HTERT RPE-1 (cell line): Measurements from ENCODE around the gene ANKRD33B.

Experiments used
- in situ Hi-C: fragments of 300-500 bp; cut with MboI; formaldehyde crosslinking; loops from 4 replicates; pipeline ENCODE4 v1.14.3; 2020; ENCODE audit warnings: low sequenced_read_pairs

ANKRD33B gene

DNA sequence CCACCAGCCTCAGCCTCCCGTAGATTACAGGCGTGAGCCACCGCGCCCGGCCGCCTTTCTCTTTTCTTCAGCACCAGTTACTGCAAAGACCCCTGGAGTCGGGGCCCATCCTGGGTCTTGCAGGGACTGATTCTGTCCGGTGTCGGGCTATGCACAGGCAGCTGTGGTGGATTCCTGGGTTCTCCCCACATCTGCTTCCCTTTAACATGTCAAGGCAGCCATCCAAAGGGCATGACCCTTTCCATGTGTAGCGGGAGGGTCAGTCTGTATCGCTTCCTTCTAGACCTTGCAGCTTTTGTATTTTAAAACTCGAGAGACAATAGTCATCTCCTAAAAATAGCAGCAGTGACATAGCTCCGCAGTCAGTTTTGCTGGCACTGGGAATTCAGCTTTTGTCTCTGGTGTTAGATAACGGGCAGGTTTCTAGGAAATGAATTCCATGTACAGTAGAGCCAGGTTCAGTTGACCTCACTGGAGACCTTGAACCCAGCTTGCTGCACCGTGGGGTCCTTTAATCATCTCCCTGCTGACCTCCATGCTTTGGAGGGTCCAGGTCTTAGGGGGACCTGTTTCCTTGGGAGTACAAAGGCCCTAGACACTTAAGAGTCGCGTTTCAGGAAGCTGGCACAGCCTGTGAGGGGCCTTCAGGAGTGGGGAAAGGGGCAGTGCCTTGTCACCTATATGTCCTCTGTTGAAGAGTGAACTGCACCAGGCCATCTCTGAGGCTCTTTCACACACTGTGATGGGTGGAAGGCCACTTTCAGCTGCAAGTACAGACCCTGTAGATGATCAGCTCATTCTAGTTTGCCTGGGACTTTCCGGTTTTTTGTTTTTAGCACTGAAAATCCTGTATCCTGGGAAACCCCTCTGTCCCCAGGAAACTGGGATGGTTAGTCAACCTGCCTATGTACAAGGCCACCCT, 13.8 kb downstream of the ANKRD33B start:
- in situ Hi-C loops = no loop called here

DNA sequence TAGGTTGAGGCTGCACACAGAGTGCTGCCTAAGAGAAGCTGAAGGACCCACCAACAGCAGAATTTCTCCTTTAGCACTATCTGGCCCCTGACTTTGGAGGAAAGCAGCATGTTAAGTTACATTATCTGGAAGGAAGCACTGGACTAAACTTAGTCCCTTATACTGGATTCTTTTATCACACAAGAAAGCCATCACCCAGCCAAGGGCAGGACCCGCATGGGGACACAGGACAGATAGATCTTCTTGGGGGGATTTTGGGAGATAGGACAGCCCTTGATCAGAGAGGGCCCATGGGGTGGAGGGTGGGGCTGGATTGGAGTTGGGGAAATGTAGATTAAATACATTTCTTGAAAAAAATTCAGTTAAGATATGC, 14.4 kb downstream of the ANKRD33B start:
- in situ Hi-C loops = no loop called here

DNA sequence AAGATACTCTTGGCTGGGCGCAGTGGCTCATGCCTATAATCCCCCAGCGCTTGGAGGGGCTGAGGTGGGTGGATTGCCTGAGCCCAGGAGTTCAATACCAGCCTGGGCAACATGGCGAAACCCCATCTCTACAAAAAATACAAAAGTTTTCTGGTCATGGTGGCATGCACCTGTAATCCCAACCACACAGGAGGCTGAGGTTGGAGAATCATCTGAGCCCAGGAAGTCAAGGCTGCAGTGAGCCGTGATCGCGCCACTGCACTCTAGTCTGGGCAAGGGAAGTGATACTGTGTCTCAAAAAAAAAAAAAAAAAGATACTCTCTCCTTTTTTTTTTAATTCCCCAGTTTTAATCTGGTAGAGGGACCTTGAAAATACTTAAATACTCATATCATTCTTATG, 15.0 kb downstream of the ANKRD33B start:
- in situ Hi-C loops = no loop called here

DNA sequence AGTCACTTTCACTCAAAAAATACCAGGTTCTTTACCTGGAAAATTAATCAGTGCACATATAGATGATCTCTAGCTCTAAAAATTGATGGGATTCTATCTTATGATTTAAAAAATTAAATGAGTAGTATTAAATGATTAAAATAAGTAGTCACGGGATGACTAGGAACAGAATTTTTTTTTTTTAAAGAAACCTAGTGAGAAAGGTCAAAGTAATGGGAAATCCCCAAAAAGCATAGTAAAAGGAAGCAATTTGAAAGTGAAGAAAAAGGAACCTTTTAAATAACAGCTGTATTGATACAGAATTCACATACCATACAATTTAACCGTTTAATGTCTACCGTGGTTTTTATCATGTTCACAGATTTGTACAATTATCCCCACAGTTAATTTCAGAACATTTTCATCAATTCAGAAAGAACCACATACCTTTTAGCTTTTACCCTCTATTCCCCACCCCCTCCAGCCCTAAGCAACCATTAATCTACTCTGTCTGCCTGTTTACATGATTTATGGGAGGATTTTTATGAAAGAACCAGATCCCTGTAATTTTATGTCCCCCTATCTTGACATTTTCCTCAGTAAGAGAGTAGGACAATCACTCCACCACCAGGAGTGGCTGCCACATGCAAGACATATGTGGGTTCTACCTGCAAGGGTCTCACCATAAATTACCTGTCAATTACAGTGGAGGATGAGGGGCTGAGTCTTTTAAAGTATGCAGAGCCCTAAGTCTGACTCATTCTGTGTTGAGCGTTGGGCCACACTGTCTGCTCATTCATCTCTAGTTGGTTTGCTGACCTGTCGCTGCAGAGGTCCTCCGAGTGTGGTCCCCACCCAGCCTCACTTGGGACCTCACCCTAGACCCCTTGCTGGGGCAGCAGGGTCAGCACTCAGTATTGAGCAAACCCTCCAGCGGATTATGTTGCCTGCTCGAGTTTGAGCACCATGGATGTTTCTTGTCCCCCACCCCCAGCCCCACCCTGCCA, 16.0 kb downstream of the ANKRD33B start:
- in situ Hi-C loops = no loop called here

DNA sequence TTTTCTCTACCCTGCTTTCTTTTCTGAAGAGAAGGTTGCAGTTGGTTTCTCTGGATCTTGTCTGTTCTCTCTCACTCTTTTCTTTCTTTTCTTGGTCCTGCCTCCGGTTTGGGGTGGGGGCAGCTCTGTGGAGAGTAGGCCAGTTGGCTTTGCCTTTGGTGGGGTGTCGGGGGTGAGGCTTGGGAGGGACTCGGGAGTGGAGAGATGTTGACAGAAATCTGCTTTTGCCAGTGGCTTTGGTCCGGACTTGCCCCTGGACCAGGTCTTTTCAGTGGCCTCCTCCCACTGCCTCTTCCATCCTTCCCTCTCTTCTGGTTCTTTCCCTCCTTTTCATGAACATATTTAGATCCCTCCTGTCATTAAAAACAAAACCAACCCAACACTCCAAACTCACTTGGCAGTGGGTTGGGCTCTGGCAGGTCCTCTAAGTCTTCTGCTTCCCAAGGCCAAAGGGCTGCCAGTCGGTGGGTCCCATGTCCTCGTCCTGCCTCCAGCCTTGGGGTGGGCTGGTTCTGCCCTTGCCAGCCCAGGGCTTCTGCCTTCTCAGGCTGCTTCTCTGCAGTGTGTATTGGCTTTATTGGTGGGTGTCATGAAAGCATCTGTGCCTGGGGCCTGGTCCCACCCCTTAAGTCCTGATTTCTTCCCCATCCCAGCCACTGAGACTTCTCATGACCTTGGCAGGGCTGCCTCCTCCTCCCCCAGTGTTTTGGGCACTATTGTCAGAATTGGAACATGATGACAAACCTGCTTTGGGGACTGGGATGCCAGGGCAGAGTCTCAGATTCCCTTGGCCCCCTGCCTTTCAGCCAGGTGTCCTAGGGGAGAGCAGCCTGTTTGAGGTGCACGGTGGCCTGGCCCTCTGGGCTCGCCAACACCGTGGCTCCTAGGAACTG, 16.9 kb downstream of the ANKRD33B start:
- in situ Hi-C loops = no loop called here

DNA sequence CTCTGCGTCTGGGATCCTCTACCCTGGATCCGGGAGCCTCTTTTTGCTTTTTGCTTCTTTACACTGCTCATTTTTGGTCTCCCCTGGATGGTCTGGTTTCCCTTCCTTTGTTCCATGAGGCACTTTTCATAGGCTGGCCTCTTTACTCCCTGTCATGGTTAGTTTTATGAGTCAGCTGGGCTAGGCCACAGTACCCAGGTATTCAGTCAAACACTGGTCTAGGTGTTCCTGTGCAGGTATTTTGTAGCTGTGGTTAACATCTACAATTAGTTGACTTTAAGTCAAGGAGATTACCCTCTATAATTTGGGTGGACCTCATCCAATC, 17.5 kb downstream of the ANKRD33B start:
- in situ Hi-C loops = no loop called here

DNA sequence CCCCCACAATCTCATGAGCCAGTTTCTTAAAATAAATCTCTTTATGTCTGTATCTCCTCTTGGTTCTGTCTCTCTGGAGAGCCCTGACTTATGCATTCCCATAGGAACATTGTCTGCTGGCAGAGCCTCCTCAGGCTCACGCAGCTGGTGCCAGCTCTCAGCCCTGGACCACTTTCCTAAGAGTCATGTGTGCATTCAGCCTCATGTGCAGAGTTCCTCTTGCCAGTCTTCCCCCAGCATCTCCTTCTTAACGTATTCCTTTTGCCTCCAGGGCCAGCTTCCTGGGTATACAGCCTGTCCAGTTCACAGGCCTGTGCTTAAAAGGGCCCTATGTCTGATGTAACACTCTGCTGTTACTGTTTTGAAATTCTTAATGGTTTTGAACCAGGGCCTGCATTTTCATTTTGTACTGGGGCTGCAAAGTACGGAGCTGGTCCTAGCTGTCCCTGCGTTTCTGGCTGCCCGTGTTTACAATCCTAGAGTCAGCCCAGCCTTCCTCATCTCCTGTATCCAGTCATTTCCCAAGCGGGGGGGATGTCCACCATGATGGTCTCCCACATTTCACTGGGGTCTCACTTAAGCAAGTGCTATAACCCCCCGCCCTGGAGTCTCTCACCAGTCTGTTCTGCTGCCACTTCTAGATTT, 18.1 kb downstream of the ANKRD33B start:
- in situ Hi-C loops = no loop called here

DNA sequence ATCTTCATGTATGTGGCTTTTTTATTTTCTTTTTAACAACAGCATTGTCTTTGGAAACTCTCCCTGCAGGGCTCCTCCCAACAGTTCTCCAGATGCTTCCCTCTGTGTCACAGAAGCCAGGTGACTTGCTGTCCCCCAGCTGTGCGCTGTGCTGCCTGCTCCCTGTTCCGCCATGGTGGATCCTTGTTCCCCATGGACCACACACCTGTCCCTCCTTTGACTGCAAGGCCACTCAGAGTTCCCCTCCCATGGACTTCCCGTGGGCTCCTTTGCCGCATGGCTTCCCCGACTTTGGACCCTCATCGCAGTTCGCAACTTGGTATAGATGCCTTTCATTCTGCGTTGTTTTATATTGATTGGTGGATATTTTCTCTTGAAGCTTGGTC, 18.6 kb downstream of the ANKRD33B start:
- in situ Hi-C loops = no loop called here

DNA sequence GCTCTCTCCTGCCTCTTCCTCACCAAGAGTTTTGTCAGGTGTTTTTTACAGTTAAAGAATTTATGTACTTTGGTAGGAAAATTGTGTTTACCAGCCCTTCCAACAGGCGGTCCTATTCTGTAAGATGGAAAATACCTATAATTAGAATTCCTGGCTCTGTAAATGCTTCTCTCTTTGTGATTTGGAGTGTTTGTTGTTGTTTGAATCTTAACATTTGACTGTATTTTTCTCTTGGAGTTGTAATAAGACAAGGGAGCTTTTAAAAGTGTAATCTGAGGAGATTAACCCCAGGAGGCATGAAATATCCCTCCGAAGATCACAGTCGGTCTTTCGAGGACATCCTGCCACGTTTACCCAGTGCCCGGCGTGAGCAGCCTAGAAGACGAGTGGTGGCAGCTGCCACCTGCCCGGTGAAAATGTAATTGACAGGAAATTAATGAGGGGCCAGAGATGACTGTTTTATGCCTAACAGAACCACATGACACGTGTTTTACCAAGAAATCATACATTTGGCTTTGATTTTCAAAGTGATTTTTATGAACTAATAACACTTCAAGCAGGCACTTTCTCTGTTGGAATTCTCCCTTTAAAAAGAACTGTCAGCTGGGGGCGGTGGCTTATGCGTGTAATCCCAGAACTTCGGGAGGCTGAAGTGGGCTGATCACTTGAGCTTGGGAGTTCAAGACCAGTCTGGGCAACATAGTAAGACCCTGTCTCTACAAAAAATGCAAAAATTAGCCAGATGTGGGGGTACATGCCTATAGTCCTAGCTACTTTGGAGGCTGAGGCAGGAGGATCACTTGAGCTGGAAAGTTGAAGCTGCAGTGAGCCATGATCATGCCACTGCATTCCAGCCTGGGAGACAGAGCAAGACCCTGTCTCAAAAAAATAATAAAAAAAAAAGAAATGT, 20.0 kb downstream of the ANKRD33B start:
- in situ Hi-C loops = no loop called here

DNA sequence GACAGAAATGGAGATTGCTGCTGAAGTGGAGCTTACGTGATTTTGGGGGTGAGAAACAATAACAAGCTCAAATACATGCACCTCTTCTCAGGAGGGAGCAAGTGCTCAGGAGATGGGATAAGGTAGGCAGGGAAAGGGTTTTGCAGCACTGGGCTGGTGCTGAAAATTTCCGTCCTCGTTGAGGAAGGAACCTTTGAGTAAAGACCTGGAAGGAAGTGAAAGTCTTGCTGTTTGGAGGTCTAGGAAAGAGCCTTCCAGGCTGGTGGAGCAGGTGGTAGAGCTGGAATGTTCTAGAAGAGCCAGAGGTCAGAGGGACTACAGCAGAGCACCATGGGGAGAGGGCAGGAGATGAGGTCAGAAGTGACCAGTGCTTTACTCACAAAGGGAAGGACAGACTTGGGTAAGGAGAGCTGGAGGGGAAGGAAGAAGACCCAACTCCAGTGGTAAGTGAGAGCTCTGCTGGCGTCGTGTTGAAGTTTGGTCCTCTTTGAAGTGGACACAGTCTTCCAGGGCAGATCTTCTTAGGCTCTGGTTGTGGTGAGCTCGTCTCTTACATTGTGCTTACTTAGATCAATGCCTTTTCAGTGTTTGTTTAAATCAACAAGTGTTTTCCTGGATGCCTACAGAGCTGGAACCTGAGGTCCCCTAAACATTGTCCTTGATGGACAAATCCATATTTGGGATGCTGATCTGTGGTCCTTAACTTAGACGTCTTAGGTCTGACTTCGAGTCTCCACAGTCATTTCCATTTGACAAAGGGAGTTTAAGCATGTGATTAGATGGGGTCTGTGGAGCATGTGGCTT, 21.0 kb downstream of the ANKRD33B start:
- in situ Hi-C loops = no loop called here

DNA sequence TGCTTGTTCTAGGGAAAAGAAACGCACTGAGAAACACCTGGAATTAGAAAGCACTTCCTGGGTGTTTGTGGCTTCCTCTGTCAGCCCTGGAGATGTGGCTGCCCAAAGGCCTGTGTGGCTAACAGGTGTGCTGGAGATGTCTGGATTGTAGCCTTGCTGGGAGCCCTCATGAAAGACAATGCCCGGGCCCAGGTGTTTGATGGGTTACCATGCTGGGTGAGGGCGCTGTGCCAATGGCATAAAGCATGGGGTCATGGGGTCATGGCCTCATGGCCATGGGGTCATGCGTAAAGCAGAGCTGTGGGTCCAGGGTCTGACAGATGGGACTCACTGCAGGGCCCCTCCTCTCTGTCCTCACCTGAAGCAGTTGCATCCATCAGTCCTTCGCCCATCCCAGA, 21.6 kb downstream of the ANKRD33B start:
- in situ Hi-C loops = no loop called here

DNA sequence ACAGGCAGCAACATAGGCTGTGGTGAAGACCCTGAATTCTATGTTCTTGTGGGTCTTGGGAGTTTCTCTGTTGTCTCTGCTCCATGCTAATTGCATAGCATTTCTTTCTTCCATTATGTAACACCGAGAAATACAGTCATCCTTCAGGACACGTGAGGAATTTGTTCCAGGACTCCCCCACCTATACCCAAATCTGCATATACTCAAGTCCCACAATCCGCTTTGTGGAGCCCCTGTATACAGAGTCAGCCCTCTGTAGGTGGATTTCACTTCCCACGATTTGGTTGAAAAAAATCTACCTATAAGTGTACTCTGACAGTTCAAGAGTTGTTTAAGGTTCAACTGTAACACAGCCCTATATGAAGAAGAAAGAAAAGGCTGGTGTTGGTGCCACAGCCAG, 22.1 kb downstream of the ANKRD33B start:
- in situ Hi-C loops = no loop called here

DNA sequence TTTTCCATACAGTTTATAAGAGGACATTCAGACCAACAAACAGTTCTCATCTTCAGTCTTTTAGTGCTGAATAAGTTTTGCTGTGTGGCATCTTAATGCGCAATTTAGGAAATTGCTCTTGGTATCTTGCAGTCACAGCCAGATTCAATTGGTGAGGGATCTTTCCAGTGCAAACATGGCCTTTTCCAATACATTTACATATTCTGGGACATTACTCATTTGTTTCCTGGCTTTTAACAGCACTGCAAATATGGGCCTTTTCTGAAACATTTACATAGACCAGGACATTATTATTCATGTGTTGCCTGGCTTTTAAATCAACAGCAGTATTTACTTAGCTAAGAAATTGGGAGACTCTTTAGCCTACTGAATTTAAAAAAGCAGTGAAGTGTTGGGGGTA, 22.7 kb downstream of the ANKRD33B start:
- in situ Hi-C loops = no loop called here

DNA sequence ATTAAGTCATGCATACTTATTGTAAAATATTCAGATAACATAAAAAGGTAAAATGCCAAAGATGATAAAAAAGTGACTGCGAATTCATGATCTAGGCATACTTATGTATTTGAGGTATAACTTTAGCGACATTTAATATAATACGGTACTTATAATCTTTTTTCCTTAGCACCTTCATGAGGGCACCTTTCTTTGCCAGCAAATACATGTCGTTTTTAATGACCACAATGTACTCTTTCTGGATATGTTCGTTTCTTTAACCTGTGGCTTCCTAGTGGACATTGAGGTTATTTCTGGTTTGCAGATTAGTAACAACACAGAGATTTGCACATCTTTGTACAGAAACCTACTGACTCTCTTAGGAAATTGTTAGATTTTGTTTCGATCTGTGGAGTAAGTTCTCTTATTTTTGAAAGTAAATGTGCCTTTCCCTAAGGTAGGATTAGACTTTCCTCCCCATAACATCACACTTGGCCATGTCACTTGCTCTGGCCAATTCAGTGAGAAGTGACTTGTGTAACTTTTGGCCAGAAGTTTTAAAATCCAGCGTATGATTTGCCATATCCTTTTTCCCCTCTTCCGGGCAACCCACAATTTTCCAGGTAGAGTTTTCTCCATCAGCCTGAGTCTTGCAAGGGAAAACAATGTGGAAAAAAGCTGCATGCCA, 24.4 kb downstream of the ANKRD33B start:
- in situ Hi-C loops = no loop called here

DNA sequence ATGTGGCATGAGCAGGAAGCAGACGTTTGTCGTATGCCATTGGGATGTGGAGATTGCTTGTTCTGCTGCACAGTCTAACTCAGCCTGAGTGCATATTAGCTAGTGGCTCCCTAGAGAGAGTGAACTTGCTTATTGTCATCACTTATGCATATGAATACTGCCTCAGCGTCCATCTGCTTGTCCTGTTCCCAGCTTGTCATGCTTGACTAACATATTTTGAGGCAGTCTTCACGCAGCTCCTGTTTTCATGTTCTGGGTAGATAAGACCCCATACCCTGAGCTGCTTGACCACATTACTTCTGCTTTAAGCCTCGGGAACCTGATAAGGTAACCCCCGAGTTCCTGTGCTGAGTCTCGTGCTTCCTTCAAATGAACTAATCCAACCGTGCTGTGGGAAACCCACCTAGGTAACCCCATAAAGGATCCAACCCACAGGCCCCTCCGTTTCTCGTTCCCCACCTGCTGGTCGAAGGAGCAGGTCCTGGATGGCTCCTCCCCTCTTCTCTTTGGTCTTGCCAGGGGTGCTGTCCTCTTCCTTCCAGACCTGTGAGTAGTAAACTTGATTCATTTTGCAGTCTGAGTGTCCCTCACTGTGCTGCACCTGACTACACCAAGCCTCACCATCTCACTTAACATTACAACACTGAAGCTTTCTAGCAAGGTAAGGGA, 25.0 kb downstream of the ANKRD33B start:
- in situ Hi-C loops = no loop called here

DNA sequence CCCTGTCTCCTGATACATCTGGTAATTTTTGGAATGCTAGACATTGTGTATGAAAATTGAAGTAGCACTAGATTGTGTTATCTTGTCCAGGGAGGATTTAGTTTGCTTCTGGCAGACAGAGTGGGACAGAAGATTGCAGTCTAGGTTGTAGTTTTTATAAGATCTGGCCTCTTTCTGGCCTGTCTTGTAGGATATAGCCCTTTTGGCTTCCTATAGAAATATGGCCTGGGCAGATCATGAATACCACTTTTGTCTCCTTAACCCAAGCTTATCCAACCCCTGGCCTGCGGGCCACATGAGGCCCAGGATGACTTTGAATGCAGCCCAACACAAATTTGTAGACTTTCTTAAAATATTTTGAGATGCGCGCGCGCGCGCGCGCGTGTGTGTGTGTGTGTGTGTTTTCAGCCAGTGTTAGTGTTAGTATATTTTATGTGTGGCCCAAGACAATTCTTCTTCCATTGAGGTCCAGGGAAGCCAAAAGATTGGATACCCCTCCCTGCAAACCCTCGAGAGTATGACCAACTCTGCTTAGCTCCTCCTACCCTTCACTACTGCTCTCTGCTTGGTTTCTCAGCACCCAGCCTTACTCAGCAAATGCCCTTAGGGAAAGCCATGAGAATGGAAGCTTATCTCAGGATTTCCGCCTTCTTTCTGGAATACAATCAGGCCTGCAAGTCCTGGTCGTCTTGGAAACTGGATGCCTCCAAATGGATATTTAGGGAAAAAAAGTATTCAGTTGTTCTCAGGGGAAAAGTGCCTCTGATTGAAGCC, 26.5 kb downstream of the ANKRD33B start:
- in situ Hi-C loops = no loop called here

DNA sequence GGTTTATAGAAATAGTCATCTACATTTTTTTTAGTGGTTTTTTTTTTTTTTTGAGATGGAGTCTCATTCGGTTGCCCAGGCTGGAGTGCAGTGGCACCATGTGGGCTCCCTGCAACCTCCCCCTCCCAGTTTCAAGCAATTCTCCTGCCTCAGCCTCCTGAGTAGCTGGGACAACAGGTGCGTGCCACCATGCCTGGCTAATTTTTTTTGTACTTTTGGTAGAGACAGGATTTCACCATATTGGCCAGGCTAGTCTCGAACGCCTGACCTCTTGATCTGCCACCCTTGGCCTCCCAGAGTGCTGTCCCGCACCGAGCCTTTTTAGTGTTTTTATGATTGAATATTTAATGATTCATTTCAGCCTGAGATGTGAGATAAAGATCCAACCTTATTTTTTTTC, 27.3 kb downstream of the ANKRD33B start:
- in situ Hi-C loops = no loop called here
